ENCODE measurements around the gene SLCO2B1.

Gene SLCO2B1

GRCh38 chr11:75144716-75145014 is 6.2 kb upstream of the SLCO2B1 start:
- no peak for TF ChIP-seq CTCF (IDR thresholded peaks at IDR 0.05; ENCODE audit: insufficient read depth, low read depth, low read length, missing control alignments)
- DNase-seq (ENCODE audit: low read depth), result no peak
- H3K4me3 ChIP-seq (ENCODE audit: low read depth, low read length), result no peak overlapping the region

- DNase-seq (ENCODE audit: low read depth), result no peak
- TF ChIP-seq CTCF (IDR thresholded peaks at IDR 0.05; ENCODE audit: insufficient read depth, low read depth, low read length, missing control alignments), result no peak
- H3K4me3 ChIP-seq (ENCODE audit: low read depth, low read length), result no peak overlapping the region
These were observed 5.5 kb upstream of the SLCO2B1 start for GRCh38 chr11:75145196-75145971.

GRCh38 chr11:75145972-75146519 is 4.9 kb upstream of the SLCO2B1 start:
- no peak for DNase-seq (ENCODE audit: low read depth)
- H3K4me3 ChIP-seq (ENCODE audit: low read depth, low read length), result no peak overlapping the region
- TF ChIP-seq CTCF (IDR thresholded peaks at IDR 0.05; ENCODE audit: insufficient read depth, low read depth, low read length, missing control alignments), result no peak

GRCh38 chr11:75146711-75147110 is 4.2 kb upstream of the SLCO2B1 start:
- DNase-seq (ENCODE audit: low read depth), result no peak
- H3K4me3 ChIP-seq (ENCODE audit: low read depth, low read length), result no peak overlapping the region
- no peak for TF ChIP-seq CTCF (IDR thresholded peaks at IDR 0.05; ENCODE audit: insufficient read depth, low read depth, low read length, missing control alignments)

- no peak overlapping the region for H3K4me3 ChIP-seq (ENCODE audit: low read depth, low read length)
- no peak for DNase-seq (ENCODE audit: low read depth)
- TF ChIP-seq CTCF (IDR thresholded peaks at IDR 0.05; ENCODE audit: insufficient read depth, low read depth, low read length, missing control alignments), result no peak
These were observed 3.6 kb upstream of the SLCO2B1 start for GRCh38 chr11:75147191-75147874.

GRCh38 chr11:75147875-75148263 is 3.0 kb upstream of the SLCO2B1 start:
- DNase-seq (ENCODE audit: low read depth), result no peak
- no peak for TF ChIP-seq CTCF (IDR thresholded peaks at IDR 0.05; ENCODE audit: insufficient read depth, low read depth, low read length, missing control alignments)
- H3K4me3 ChIP-seq (ENCODE audit: low read depth, low read length), result no peak overlapping the region
